GM21737 (cell line): ENCODE measurements around the gene LRMDA.

Source experiments
- ATAC-seq: cut with Tn5 transposase; IDR thresholded peaks from one replicate; pipeline ENCODE4 v1.9.1; 2021; ENCODE audit warnings: mild to moderate bottlenecking, moderate library complexity; ENCODE audit not compliant: unreplicated experiment

Gene LRMDA

GRCh38 chr10:75851580-75852345 is 420.3 kb downstream of the LRMDA start:
- no peak for ATAC-seq

GRCh38 chr10:75852851-75853484 is 421.5 kb downstream of the LRMDA start:
- no peak for ATAC-seq

GRCh38 chr10:75857269-75857846 is 425.9 kb downstream of the LRMDA start:
- ATAC-seq = no peak

GRCh38 chr10:75857896-75858295 is 426.5 kb downstream of the LRMDA start:
- ATAC-seq = no peak

GRCh38 chr10:75858339-75858738 is 426.9 kb downstream of the LRMDA start:
- no peak for ATAC-seq

GRCh38 chr10:75859141-75859540 is 427.7 kb downstream of the LRMDA start:
- no peak for ATAC-seq

- ATAC-seq = no peak
Measured at GRCh38 chr10:75860009-75860408, 428.6 kb downstream of the LRMDA start.

- ATAC-seq = no peak
Measured at GRCh38 chr10:75861582-75861981, 430.2 kb downstream of the LRMDA start.

GRCh38 chr10:75862935-75863334 is 431.5 kb downstream of the LRMDA start:
- no peak for ATAC-seq

GRCh38 chr10:75864717-75865116 is 433.3 kb downstream of the LRMDA start:
- ATAC-seq = no peak

GRCh38 chr10:75865413-75866299 is 434.2 kb downstream of the LRMDA start:
- no peak for ATAC-seq

- ATAC-seq = no peak
Measured at GRCh38 chr10:75866300-75866625, 434.8 kb downstream of the LRMDA start.

GRCh38 chr10:75866731-75867130 is 435.3 kb downstream of the LRMDA start:
- ATAC-seq = no peak

- no peak for ATAC-seq
Measured at GRCh38 chr10:75868574-75868973, 437.1 kb downstream of the LRMDA start.

- no peak for ATAC-seq
Measured at GRCh38 chr10:75870039-75870645, 438.7 kb downstream of the LRMDA start.

- ATAC-seq = no peak
Measured at GRCh38 chr10:75875740-75876139, 444.3 kb downstream of the LRMDA start.

GRCh38 chr10:75876710-75877109 is 445.3 kb downstream of the LRMDA start:
- no peak for ATAC-seq

GRCh38 chr10:75877877-75878276 is 446.5 kb downstream of the LRMDA start:
- ATAC-seq = no peak

- ATAC-seq = no peak
Measured at GRCh38 chr10:75878586-75878985, 447.2 kb downstream of the LRMDA start.

- no peak for ATAC-seq
Measured at GRCh38 chr10:75880031-75880775, 448.8 kb downstream of the LRMDA start.
